Stimulated activated CD4-positive, alpha-beta T cell treated with anti-CD3 and anti-CD28 coated beads, Interleukin-1b, Interleukin-23, amount 100 ng/mL, for 48 hours (primary cell): ENCODE results near the gene SDCCAG8.

Experiments used
- DNase-seq: peaks from one replicate; pipeline ENCODE4 v3.0.0-alpha.2; 2020

Gene SDCCAG8

GRCh38 chr1:243465738-243466137 is 209.9 kb downstream of the SDCCAG8 start:
- DNase-seq, result no peak

GRCh38 chr1:243469497-243469896 is 213.7 kb downstream of the SDCCAG8 start:
- DNase-seq, result no peak

GRCh38 chr1:243470502-243470901 is 214.7 kb downstream of the SDCCAG8 start:
- no peak for DNase-seq

- DNase-seq, result no peak
These were observed 215.3 kb downstream of the SDCCAG8 start for GRCh38 chr1:243471026-243471685.

- DNase-seq, result no peak
These were observed 216.2 kb downstream of the SDCCAG8 start for GRCh38 chr1:243471754-243472745.

GRCh38 chr1:243473227-243474135 is 217.6 kb downstream of the SDCCAG8 start:
- no peak for DNase-seq

- no peak for DNase-seq
These were observed 218.5 kb downstream of the SDCCAG8 start for GRCh38 chr1:243474136-243474881.

GRCh38 chr1:243474906-243475305 is 219.1 kb downstream of the SDCCAG8 start:
- DNase-seq, result no peak

- DNase-seq, result no peak
These were observed 220.1 kb downstream of the SDCCAG8 start for GRCh38 chr1:243475966-243476365.

- no peak for DNase-seq
These were observed 222.0 kb downstream of the SDCCAG8 start for GRCh38 chr1:243477731-243478290.

GRCh38 chr1:243481101-243481500 is 225.3 kb downstream of the SDCCAG8 start:
- no peak for DNase-seq

- no peak for DNase-seq
These were observed 226.5 kb downstream of the SDCCAG8 start for GRCh38 chr1:243482141-243483022.

GRCh38 chr1:243483071-243483771 is 227.4 kb downstream of the SDCCAG8 start:
- DNase-seq, result no peak

- no peak for DNase-seq
These were observed 228.1 kb downstream of the SDCCAG8 start for GRCh38 chr1:243483952-243484351.

- DNase-seq, result no peak
These were observed 231.3 kb downstream of the SDCCAG8 start for GRCh38 chr1:243487036-243487648.

- no peak for DNase-seq
These were observed 231.9 kb downstream of the SDCCAG8 start for GRCh38 chr1:243487649-243488227.

GRCh38 chr1:243488459-243489157 is 232.8 kb downstream of the SDCCAG8 start:
- no peak for DNase-seq

- DNase-seq, result no peak
These were observed 233.3 kb downstream of the SDCCAG8 start for GRCh38 chr1:243489158-243489527.
